Pancreas (tissue), 10 donors: ENCODE measurements around the gene RRAGB. TPM values are rescaled to one million over a fixed set of nuclear protein-coding genes. Genes with fewer than 3 reads are reported as not detected.
A peak's percentile ranks its signal among the peaks of the same experiment; 100 is the strongest.
"Not testable (repeated sequence)": the region's sequence is repeated elsewhere in the genome, so short reads cannot be mapped to it uniquely, and the experiment has no call there.

Experiments
- ATAC-seq, 4 donors: fragments of 200-7000 bp; cut with Tn5 transposase; one replicate each; pipeline versions ENCODE4 v1.8.0 to v1.9.1; 2020; ENCODE audit warnings: mild to moderate bottlenecking in 4 of 4, moderate library complexity in 4 of 4
- DNase-seq, 6 donors: peaks; one replicate each; pipeline ENCODE4 v3.0.0-alpha.2; 2020
- FAIRE-seq: peaks from 2 replicates; lab custom pipeline; 2012; peaks lifted over from hg19 to GRCh38; lab: Jason Lieb, UNC
- H3K27ac ChIP-seq, 4 donors: fragments of 200-600 bp; sonication (generic); 1 replicate in 3 of 4; 2 replicates in 1 of 4; pipeline versions ENCODE4 v1.5.0 to v1.8.0; 2020
- H3K27me3 ChIP-seq, 4 donors: fragments of 200-600 bp; one replicate each; pipeline ENCODE4 v1.8.0; 2021
- H3K36me3 ChIP-seq, 3 donors: fragments of 200-600 bp; sonication (generic) in 1 of 3; one replicate each; pipeline versions ENCODE4 v1.5.0 to v1.8.0; 2020 to 2021
- H3K4me1 ChIP-seq, 3 donors: fragments of 200-600 bp; one replicate each; pipeline ENCODE4 v1.8.0; 2021
- H3K4me3 ChIP-seq, 4 donors: fragments of 200-600 bp; sonication (generic) in 2 of 4; one replicate each; pipeline versions ENCODE4 v1.5.0 to v1.8.0; 2020 to 2021
- H3K9me3 ChIP-seq, 4 donors: fragments of 200-600 bp; one replicate each; pipeline ENCODE4 v1.8.0; 2021
- CTCF ChIP-seq, 4 donors: fragments of 200-600 bp; sonication (generic) in 3 of 4; IDR thresholded peaks; one replicate each; pipeline versions ENCODE4 v1.5.0 to v1.8.0; 2021; ENCODE audit warnings: antibody characterized with exemption in 4 of 4
- WGBS, 2 donors: extraction: QIAGEN DNeasy Blood & Tissue Kit; methylation state at CpG; one replicate each; pipeline ENCODE4 v1.1.7; 2013; 5-methylcytosine and 5-hydroxymethylcytosine counted together
- intact Hi-C, 3 donors: fragments of 100-400 bp; cut with DNase I; formaldehyde crosslinking; loops; one replicate each; pipeline versions ENCODE4 v1.11.1 to v1.14.2; 2022
- polyA plus RNA-seq, 2 donors: library from polyadenylated mRNA; stranded (reverse); fragments of 200-250 nt; gene quantifications; one replicate each; pipeline ENCODE4 v1.2.3, GENCODE V29; 2013
- total RNA-seq, 6 donors: library from RNA; stranded (reverse); fragmentation: NEBNext Ultra II Directional in 4 of 6; extraction: Animal tissue kit (Norgen Biotek cat#: 25700) in 4 of 6; gene quantifications; one replicate each; pipeline versions ENCODE4 v1.2.1 to v1.2.4, GENCODE V29; 2021 to 2023
- donor health status: healthy with polysubstance abuse.
- donor health status: DM: no; HTN: no; CAD: no; lungs with moderate emphysema.
- donor health status: DM: no; HTN: no; CAD: no.
- donor health status: control.
- donor health status: control.
- donor health status: Bipolar disorder and iron deficiency.
- donor health status: DM: yes; HTN: yes; CAD: no.
- donor health status: DM: no; HTN: no; CAD: no.
- donor health status: DM: no; HTN: no; CAD: no.
- donor health status: DM: yes; HTN: yes; CAD: no.

Gene RRAGB
- total and polyA plus RNA-seq, 8 donors = 4.5 to 23.2 (median 7.3) TPM

GRCh38 chrX:55758033-55758432 lies 40.5 kb downstream of the RRAGB start:
- intact Hi-C loops = no loop called here
- ATAC-seq = no peak
- no peaks in the 10 kb centered on the region for H3K27me3 ChIP-seq
- no peaks in the 10 kb centered on the region for H3K4me1 ChIP-seq
- no peak for DNase-seq
- H3K9me3 ChIP-seq = no peaks in the 10 kb centered on the region
- H3K27ac ChIP-seq = no peak overlapping the region
- 85 to 92% methylated on average over 4 of the region's 4 CpGs for WGBS, 2 donors
- H3K36me3 ChIP-seq = no peaks in the 10 kb centered on the region
- no peak for FAIRE-seq
- TF ChIP-seq CTCF (IDR thresholded peaks at IDR 0.05) = no peak
- H3K4me3 ChIP-seq = no peak overlapping the region

- Histone ChIP-seq H3K27me3 (no peaks in the 10 kb centered on the region), H3K36me3 (no peaks in the 10 kb centered on the region), H3K27ac (no peak overlapping the region), H3K4me3 (no peak overlapping the region), H3K4me1 (no peaks in the 10 kb centered on the region), H3K9me3 (no peaks in the 10 kb centered on the region)
- intact Hi-C loops = no loop called here
- ATAC-seq (no peak), FAIRE-seq (no peak), DNase-seq (no peak)
- WGBS, 2 donors = 95 to 100% methylated on average over 1 of the region's 1 CpG
- TF ChIP-seq CTCF (IDR thresholded peaks at IDR 0.05) = no peak
These were observed 41.9 kb downstream of the RRAGB start for GRCh38 chrX:55759478-55759877.

DNA sequence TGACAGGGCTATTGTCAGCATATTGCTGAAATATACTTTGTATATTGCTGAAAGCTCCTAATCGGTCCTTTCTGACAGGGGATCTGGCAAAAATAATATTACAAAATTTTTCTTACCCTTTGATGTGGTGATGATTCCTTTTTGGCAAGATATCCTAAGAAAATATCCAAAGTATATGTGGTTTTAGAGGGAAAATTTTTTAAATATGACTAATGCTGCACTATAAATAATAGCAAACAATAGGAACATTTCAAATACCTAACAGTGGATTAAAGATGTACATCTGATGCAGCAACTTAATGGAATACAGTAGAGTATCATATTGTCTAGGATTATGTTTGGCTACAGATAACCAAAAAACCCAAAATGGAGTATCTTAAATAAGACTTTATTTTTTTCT lies 49.6 kb downstream of the RRAGB start:
- H3K27me3 ChIP-seq = no peaks in the 10 kb centered on the region
- no peak overlapping the region for H3K27ac ChIP-seq
- DNase-seq (no peak), ATAC-seq (no peak), FAIRE-seq (peak; percentile 13)
- no peaks in the 10 kb centered on the region for H3K4me1 ChIP-seq
- no peak overlapping the region for H3K4me3 ChIP-seq
- intact Hi-C loops = no loop called here
- no peak for TF ChIP-seq CTCF (IDR thresholded peaks at IDR 0.05)
- no peaks in the 10 kb centered on the region for H3K9me3 ChIP-seq
- WGBS, 2 donors = 44 to 91% methylated on average over 1 of the region's 1 CpG
- no peaks in the 10 kb centered on the region for H3K36me3 ChIP-seq

GRCh38 chrX:55774419-55774818 lies 56.9 kb downstream of the RRAGB start:
- H3K4me3 ChIP-seq, H3K9me3 ChIP-seq, H3K27ac ChIP-seq, H3K4me1 ChIP-seq, intact Hi-C loops, FAIRE-seq, H3K36me3 ChIP-seq, DNase-seq, H3K27me3 ChIP-seq, ATAC-seq: not testable (repeated sequence)
- WGBS, 2 donors = 40 to 66% methylated on average over 6 of the region's 6 CpGs

GRCh38 chrX:55777596-55777995 lies 60.0 kb downstream of the RRAGB start:
- TF ChIP-seq CTCF (IDR thresholded peaks at IDR 0.05) = no peak
- no peak for ATAC-seq
- WGBS, 2 donors = 86 to 100% methylated on average over 2 of the region's 2 CpGs
- FAIRE-seq = no peak
- Histone ChIP-seq H3K9me3 (no peaks in the 10 kb centered on the region), H3K36me3 (no peaks in the 10 kb centered on the region), H3K4me3 (no peak overlapping the region), H3K4me1 (no peaks in the 10 kb centered on the region), H3K27ac (no peak overlapping the region), H3K27me3 (peaks cover 0 to 3% (median 0%) of the 10 kb centered on the region in 4 donors)
- intact Hi-C loops = no loop called here
- no peak for DNase-seq
